HCT116 (cell line): ENCODE data around the gene CASZ1. TPM values are rescaled to one million over a fixed set of nuclear protein-coding genes. Genes with fewer than 3 reads are reported as not detected.

Experiments used
- ATAC-seq: fragments of 200-7000 bp; cut with Tn5 transposase; 2 replicates; pipeline ENCODE4 v1.9.1; 2020; ENCODE audit warnings: mild to moderate bottlenecking, moderate library complexity
- BruUV-seq: library from RNA; stranded (reverse); fragments of 400-500 nt; replicated peaks from 2 replicates; lab custom pipeline; 2021; lab: Mats Ljungman, UMichigan
- CTCF ChIA-PET: fragments of 300-600 bp; sonication (Branson Sonifier 250); formaldehyde crosslinking; loops from one replicate; lab custom pipeline; 2021; ENCODE audit warnings: antibody characterized with exemption; lab: Charles Lee
- POLR2A ChIA-PET: fragments of 300-600, 350-600 bp; sonication (Branson Sonifier 250); formaldehyde crosslinking; loops from one replicate; lab custom pipeline; 2021; ENCODE audit warnings: antibody characterized with exemption; lab: Charles Lee
- RAD21 ChIA-PET, 2 experiments: fragments of 300-600 bp; sonication (Branson Sonifier 250); formaldehyde crosslinking; loops; one replicate each; lab custom pipeline; 2023; ENCODE audit warnings: low total read pairs in 2 of 2; ENCODE audit not compliant: uncharacterized antibody in 2 of 2, unreplicated experiment in 2 of 2, low non-redundant PET in 1 of 2; lab: Charles Lee
- DNase-seq: peaks from one replicate; pipeline ENCODE4 v3.0.0-alpha.2; 2010; ENCODE audit warnings: low read depth, low spot score
- H2AFZ ChIP-seq: fragments of 200-600 bp; shearing (Covaris generic), sonication (generic); 2 replicates; pipeline ENCODE4 v1.6.1; 2017; ENCODE audit warnings: low read depth, mixed run types, mixed read lengths, antibody characterized with exemption, low read length; ENCODE audit not compliant: poor library complexity, severe bottlenecking
- H3K27ac ChIP-seq: 2 replicates; pipeline ENCODE4 v1.5.1; 2012; ENCODE audit warnings: low read depth, low read length
- H3K27me3 ChIP-seq: fragments of 200-600 bp; sonication (generic); 2 replicates; pipeline ENCODE4 v1.6.1; 2016; ENCODE audit warnings: mixed run types, low read length, mixed read lengths; ENCODE audit not compliant: insufficient read depth
- H3K36me3 ChIP-seq, 2 experiments: fragments of 200-500 bp in 1 of 2; fragments of 200-600 bp in 1 of 2; sonication (Bioruptor generic) in 1 of 2; sonication (generic) in 1 of 2; 2 replicates each; pipeline versions ENCODE4 v1.5.1 to v1.6.1; 2014 to 2016; ENCODE audit warnings: low read length in 2 of 2, inconsistent platforms in 1 of 2, mixed read lengths in 1 of 2, mixed run types in 1 of 2; ENCODE audit not compliant: insufficient read depth in 2 of 2, control insufficient read depth in 1 of 2
- H3K4me1 ChIP-seq, 2 experiments: fragments of 200-600 bp in 1 of 2; sonication (generic) in 1 of 2; 2 replicates each; pipeline versions ENCODE4 v1.5.1 to v1.6.1; 2012 to 2017; ENCODE audit warnings: low read length in 2 of 2, inconsistent platforms in 1 of 2, mild to moderate bottlenecking in 1 of 2, mixed read lengths in 1 of 2, mixed run types in 1 of 2, moderate library complexity in 1 of 2; ENCODE audit not compliant: insufficient read depth in 2 of 2, control insufficient read depth in 1 of 2
- H3K4me2 ChIP-seq: fragments of 200-600 bp; sonication (generic); 2 replicates; pipeline ENCODE4 v1.6.1; 2017; ENCODE audit warnings: mixed run types, low read length, mixed read lengths
- H3K4me3 ChIP-seq, 2 experiments: fragments of 200-600 bp in 1 of 2; sonication (generic) in 1 of 2; replicated peaks in 1 of 2; 2 replicates each; pipeline ENCODE4 v1.5.1; 2011 to 2016; ENCODE audit warnings: low read length in 2 of 2, control low read depth in 1 of 2, low read depth in 1 of 2, mild to moderate bottlenecking in 1 of 2, mixed read lengths in 1 of 2, mixed run types in 1 of 2
- H3K79me2 ChIP-seq: fragments of 200-600 bp; sonication (generic); 2 replicates; pipeline ENCODE4 v1.6.1; 2017; ENCODE audit warnings: mild to moderate bottlenecking, mixed run types, low read length, moderate library complexity, mixed read lengths; ENCODE audit not compliant: insufficient read depth
- H3K9ac ChIP-seq: fragments of 200-600 bp; sonication (generic); 2 replicates; pipeline ENCODE4 v1.6.1; 2016; ENCODE audit warnings: low read length, mixed read lengths
- H3K9me2 ChIP-seq: fragments of 200-600 bp; sonication (generic), shearing (Covaris generic); 2 replicates; pipeline ENCODE4 v1.6.1; 2017; ENCODE audit warnings: mixed run types, mild to moderate bottlenecking, moderate library complexity; ENCODE audit not compliant: insufficient read depth
- H3K9me3 ChIP-seq, 2 experiments: fragments of 200-500 bp in 1 of 2; fragments of 200-600 bp in 1 of 2; sonication (Bioruptor generic) in 1 of 2; sonication (generic) in 1 of 2; 2 replicates each; pipeline ENCODE4 v1.6.1; 2014 to 2017; ENCODE audit warnings: low read length in 2 of 2, mixed read lengths in 2 of 2, inconsistent platforms in 1 of 2, low read depth in 1 of 2, mild to moderate bottlenecking in 1 of 2, mixed run types in 1 of 2, moderate library complexity in 1 of 2; ENCODE audit not compliant: control insufficient read depth in 1 of 2, insufficient read depth in 1 of 2
- H4K20me1 ChIP-seq: fragments of 200-600 bp; sonication (generic), shearing (Covaris generic); 2 replicates; pipeline ENCODE4 v1.6.1; 2017; ENCODE audit warnings: mixed run types, mild to moderate bottlenecking, moderate library complexity; ENCODE audit not compliant: insufficient read depth
- CEBPB ChIP-seq: IDR thresholded peaks from 2 replicates; pipeline ENCODE4 v1.6.1; 2012; ENCODE audit warnings: low read depth
- EGR1 ChIP-seq: IDR thresholded peaks from 2 replicates; pipeline ENCODE4 v1.6.1; 2012; ENCODE audit warnings: low read depth
- FOSL1 ChIP-seq: IDR thresholded peaks from 2 replicates; pipeline ENCODE4 v1.6.1; 2012; ENCODE audit warnings: low read depth
- POLR2AphosphoS5 ChIP-seq: IDR thresholded peaks from 2 replicates; pipeline ENCODE4 v1.6.1; 2011; ENCODE audit warnings: mild to moderate bottlenecking, low read depth, low read length, moderate library complexity
- RAD21 ChIP-seq: IDR thresholded peaks from 2 replicates; pipeline ENCODE4 v1.6.1; 2012; ENCODE audit warnings: low read depth, mild to moderate bottlenecking
- SP1 ChIP-seq: IDR thresholded peaks from 2 replicates; pipeline ENCODE4 v1.6.1; 2012; ENCODE audit warnings: low read depth
- SRF ChIP-seq: IDR thresholded peaks from 2 replicates; pipeline ENCODE4 v1.6.1; 2012; ENCODE audit warnings: low read depth
- TCF7L2 ChIP-seq: IDR thresholded peaks from 2 replicates; pipeline ENCODE4 v1.7.0; 2011; ENCODE audit warnings: borderline replicate concordance, inconsistent platforms; ENCODE audit not compliant: insufficient read depth, insufficient read length; ENCODE audit errors: extremely low read depth
- ZNF274 ChIP-seq: fragments of 200-500 bp; sonication (Bioruptor generic); IDR thresholded peaks from 2 replicates; pipeline ENCODE4 v1.6.1; 2014; ENCODE audit warnings: mild to moderate bottlenecking, low read depth, low read length, inconsistent platforms
- intact Hi-C: fragments of 100-400 bp; cut with micrococcal nuclease; formaldehyde crosslinking; loops from 2 replicates; pipeline ENCODE4 v1.10.0; 2022
- total RNA-seq: library from RNA; stranded (reverse); gene quantifications from one replicate; pipeline ENCODE4 v1.2.1, GENCODE V29; 2021; ENCODE audit not compliant: unreplicated experiment
- TF ChIP-seq, protein P1 (sequence below), 3 experiments: fragments of 200-600 bp in 1 of 3; sonication (generic) in 1 of 3; IDR thresholded peaks in 2 of 3; conservative IDR thresholded peaks in 1 of 3; 2 replicates each; pipeline ENCODE4 v1.5.1; 2012 to 2017; ENCODE audit warnings: low read depth in 2 of 3, low read length in 2 of 3, antibody characterized with exemption in 1 of 3, borderline replicate concordance in 1 of 3, control low read depth in 1 of 3, mild to moderate bottlenecking in 1 of 3, mixed read lengths in 1 of 3, mixed run types in 1 of 3, moderate library complexity in 1 of 3; ENCODE audit not compliant: insufficient read depth in 1 of 3

The CASZ1 gene
- total RNA-seq, 1 experiment from 2014 or later: 7.7 TPM

- Histone ChIP-seq H3K4me2 (no peak overlapping the region), H4K20me1 (no peaks in the 10 kb centered on the region), H3K79me2 (no peaks in the 10 kb centered on the region), H3K27ac (no peak overlapping the region), H3K9ac (no peak overlapping the region), H3K9me3 (no peaks in the 10 kb centered on the region), H3K4me1 (no peaks in the 10 kb centered on the region), H3K27me3 (no peaks in the 10 kb centered on the region), H3K4me3 (no peak overlapping the region), H3K36me3 (no peaks in the 10 kb centered on the region), H2AFZ (no peak overlapping the region), H3K9me2 (no peaks in the 10 kb centered on the region)
- RAD21 ChIA-PET: no interaction called here
- POLR2A ChIA-PET: no interaction called here
- DNase-seq (no peak), ATAC-seq (no peak)
- no TSS peak for BruUV-seq
- intact Hi-C loops: no loop called here
- CTCF ChIA-PET: no interaction called here
- TF ChIP-seq RAD21 (no peak), FOSL1 (no peak), POLR2AphosphoS5 (no peak), EGR1 (no peak), SRF (no peak), CEBPB (no peak), TCF7L2 (no peak), SP1 (no peak), ZNF274 (no peak)
- TF ChIP-seq, protein P1, sequence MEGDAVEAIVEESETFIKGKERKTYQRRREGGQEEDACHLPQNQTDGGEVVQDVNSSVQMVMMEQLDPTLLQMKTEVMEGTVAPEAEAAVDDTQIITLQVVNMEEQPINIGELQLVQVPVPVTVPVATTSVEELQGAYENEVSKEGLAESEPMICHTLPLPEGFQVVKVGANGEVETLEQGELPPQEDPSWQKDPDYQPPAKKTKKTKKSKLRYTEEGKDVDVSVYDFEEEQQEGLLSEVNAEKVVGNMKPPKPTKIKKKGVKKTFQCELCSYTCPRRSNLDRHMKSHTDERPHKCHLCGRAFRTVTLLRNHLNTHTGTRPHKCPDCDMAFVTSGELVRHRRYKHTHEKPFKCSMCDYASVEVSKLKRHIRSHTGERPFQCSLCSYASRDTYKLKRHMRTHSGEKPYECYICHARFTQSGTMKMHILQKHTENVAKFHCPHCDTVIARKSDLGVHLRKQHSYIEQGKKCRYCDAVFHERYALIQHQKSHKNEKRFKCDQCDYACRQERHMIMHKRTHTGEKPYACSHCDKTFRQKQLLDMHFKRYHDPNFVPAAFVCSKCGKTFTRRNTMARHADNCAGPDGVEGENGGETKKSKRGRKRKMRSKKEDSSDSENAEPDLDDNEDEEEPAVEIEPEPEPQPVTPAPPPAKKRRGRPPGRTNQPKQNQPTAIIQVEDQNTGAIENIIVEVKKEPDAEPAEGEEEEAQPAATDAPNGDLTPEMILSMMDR (IDR thresholded peaks at IDR 0.05 in 2 of 3, conservative IDR thresholded peaks at IDR 0.05 in 1 of 3; ENCODE audit: borderline replicate concordance in 1 of 3, insufficient read depth in 1 of 3, low read depth in 2 of 3, low read length in 2 of 3): no peak
- TF ChIP-seq, all 23 proteins: peak for 0
These were observed 79.0 kb downstream of the CASZ1 start for GRCh38 chr1:10717296-10718082.
